H7 (cell line): ENCODE results near the gene HESX1. TPM values are rescaled to one million over a fixed set of nuclear protein-coding genes. Genes with fewer than 3 reads are reported as not detected.

Experiments used
- total RNA-seq: library from RNA; depleted of rRNA; stranded (reverse); fragments of >200 nt; shearing (Covaris generic); gene quantifications from 2 replicates; pipeline ENCODE4 v1.2.3, GENCODE V29; 2014; rRNA removed

Gene HESX1
- total RNA-seq, 1 experiment from 2014 or later, result 1.9 TPM

Other genes starting within 250 kb of the HESX1 start
- gene SPATA12, start 139.3 kb downstream of the HESX1 start, total RNA-seq, result 0.14 TPM in 1 of 2 replicates, not detected in the other
- 31.6 and 33.4 TPM in 2 replicates for gene IL17RD, start 34.6 kb downstream of the HESX1 start, total RNA-seq
- 32.4 and 36.2 TPM in 2 replicates for gene APPL1, start 27.8 kb upstream of the HESX1 start, total RNA-seq
- gene ASB14, start 92.7 kb upstream of the HESX1 start, total RNA-seq, result 0.03 and 0.04 TPM in 2 replicates